AG04450 (cell line): ENCODE data around the gene FKBP9. TPM values are rescaled to one million over a fixed set of nuclear protein-coding genes. Genes with fewer than 3 reads are reported as not detected.
"Not testable (repeated sequence)": the region's sequence is repeated elsewhere in the genome, so short reads cannot be mapped to it uniquely, and the experiment has no call there.

Source experiments
- CTCF ChIA-PET: fragments of 300-600, 350-600 bp; formaldehyde crosslinking; extraction: SDS; loops from one replicate; lab custom pipeline; 2022; ENCODE audit warnings: antibody characterized with exemption, inconsistent platforms; lab: Charles Lee
- POLR2A ChIA-PET: fragments of 350-600 bp; formaldehyde crosslinking; extraction: SDS; loops from one replicate; lab custom pipeline; 2021; ENCODE audit warnings: antibody characterized with exemption, inconsistent platforms; lab: Yijun Ruan, JAX
- DNase-seq: peaks from one replicate; pipeline ENCODE4 v3.0.0-alpha.2; 2011; ENCODE audit warnings: low read depth, low spot score
- H3K27ac ChIP-seq: one replicate; pipeline ENCODE4 v1.5.1; 2012; ENCODE audit warnings: low read depth, low read length, control low read depth
- H3K27me3 ChIP-seq: one replicate; pipeline ENCODE4 v1.6.0; 2012; ENCODE audit warnings: low read length; ENCODE audit not compliant: control insufficient read depth, insufficient read depth
- H3K4me3 ChIP-seq: 2 replicates; pipeline ENCODE4 v1.5.1; 2011; ENCODE audit warnings: mild to moderate bottlenecking, low read depth, low read length, control low read depth
- H3K9me3 ChIP-seq: 2 replicates; pipeline ENCODE4 v1.5.1; 2012; ENCODE audit warnings: low read length; ENCODE audit not compliant: control insufficient read depth, insufficient read depth
- polyA minus RNA-seq: library from RNA; depleted of rRNA, polyadenylated mRNA; stranded (reverse); fragments of >200 nt; gene quantifications from 2 replicates; pipeline ENCODE4 v1.2.3, GENCODE V29; 2011; rRNA and poly(A)+ RNA removed
- polyA plus RNA-seq: library from polyadenylated mRNA; depleted of rRNA; stranded (reverse); fragments of >200 nt; gene quantifications from 2 replicates; pipeline ENCODE4 v1.2.3, GENCODE V29; 2011; rRNA removed
- TF ChIP-seq, protein P1 (sequence below): IDR thresholded peaks from 2 replicates; pipeline ENCODE4 v1.5.1; 2011; ENCODE audit warnings: low read depth, low read length, control low read depth, inconsistent platforms

Gene FKBP9
- polyA plus RNA-seq (177 and 204 TPM in 2 replicates), polyA minus RNA-seq (180 and 203 TPM in 2 replicates)

DNA sequence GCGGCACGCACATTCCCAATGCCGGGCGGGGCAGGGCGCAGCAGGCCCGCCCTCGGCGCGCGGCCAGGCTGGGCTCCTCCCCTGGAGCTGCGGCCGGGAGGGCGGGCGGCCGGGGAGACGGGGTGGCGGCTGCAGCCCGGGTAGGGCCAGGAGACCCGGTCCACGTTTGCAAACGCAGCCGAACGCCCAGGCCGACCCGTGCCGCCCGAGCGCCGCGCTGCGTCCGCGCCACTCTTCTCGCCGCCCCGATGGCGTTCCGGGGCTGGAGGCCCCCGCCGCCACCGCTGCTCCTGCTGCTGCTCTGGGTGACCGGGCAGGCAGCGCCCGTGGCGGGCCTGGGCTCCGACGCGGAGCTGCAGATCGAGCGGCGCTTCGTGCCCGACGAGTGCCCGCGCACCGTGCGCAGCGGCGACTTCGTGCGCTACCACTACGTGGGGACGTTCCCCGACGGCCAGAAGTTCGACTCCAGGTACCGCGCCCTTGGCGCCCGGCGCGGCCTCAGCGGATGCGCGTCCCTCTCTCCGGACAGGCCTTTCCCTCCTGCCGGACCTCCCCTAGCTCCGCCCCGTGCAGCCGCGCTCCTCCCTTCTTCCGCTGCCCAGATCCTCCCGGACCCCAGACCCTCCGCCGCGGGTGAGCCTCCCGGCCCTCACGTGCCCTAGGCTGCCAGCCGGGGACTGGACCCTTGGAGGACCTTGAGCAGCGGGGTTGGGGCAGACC lies at the start of gene FKBP9:
Gene FKBP9, plus strand, starts transcription at position 115 of the 720 bp plus-strand sequence. Its CDS starts 134 bp downstream, at position 249.
- ChIA-PET CTCF (interaction anchor here (2.3 to 3.6 kb wide), 3 partner anchors 13 to 151 kb away, joined by 11 to 24 read pairs (median 22); partner anchors contain the start of gene RP9), POLR2A (interaction anchor here (0.6 to 2.5 kb wide), 9 partner anchors 10 to 126 kb away, joined by 3 to 16 read pairs (median 4); partner anchors contain the start of genes KBTBD2 and NT5C3A)
- Histone ChIP-seq H3K27ac (peak within 1 kb of the TSS; percentile 77), H3K27me3 (no peaks in the 10 kb centered on the region), H3K4me3 (peak within 1 kb of the TSS; percentile 88), H3K9me3 (peaks cover 4% of the 10 kb centered on the region; the same call in 1 of the 2 replicates)
- DNase-seq, result no peak
- TF ChIP-seq, protein P1, sequence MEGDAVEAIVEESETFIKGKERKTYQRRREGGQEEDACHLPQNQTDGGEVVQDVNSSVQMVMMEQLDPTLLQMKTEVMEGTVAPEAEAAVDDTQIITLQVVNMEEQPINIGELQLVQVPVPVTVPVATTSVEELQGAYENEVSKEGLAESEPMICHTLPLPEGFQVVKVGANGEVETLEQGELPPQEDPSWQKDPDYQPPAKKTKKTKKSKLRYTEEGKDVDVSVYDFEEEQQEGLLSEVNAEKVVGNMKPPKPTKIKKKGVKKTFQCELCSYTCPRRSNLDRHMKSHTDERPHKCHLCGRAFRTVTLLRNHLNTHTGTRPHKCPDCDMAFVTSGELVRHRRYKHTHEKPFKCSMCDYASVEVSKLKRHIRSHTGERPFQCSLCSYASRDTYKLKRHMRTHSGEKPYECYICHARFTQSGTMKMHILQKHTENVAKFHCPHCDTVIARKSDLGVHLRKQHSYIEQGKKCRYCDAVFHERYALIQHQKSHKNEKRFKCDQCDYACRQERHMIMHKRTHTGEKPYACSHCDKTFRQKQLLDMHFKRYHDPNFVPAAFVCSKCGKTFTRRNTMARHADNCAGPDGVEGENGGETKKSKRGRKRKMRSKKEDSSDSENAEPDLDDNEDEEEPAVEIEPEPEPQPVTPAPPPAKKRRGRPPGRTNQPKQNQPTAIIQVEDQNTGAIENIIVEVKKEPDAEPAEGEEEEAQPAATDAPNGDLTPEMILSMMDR, result no peak

DNA sequence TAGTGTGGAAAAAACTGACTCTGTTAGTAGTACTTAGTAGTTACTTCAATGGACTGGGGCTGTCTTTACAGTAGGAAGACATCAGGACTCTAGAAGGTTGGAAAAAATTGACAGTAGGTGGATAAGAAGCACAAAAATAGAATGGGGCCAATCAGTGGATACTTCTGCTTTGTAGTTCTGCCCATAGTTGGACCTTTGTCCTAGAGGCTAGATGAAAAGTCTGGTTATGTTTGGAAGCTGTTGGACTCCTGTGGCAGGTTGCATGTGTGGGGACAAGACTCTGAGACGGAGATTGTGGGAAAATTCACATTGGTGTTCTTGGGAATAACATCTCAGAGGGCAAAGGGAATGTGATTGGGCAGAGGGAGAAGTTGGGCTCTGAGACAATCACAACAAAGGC lies 47.0 kb upstream of the FKBP9 start:
- Histone ChIP-seq H3K4me3 (no peak overlapping the region), H3K9me3 (no peaks in the 10 kb centered on the region; the same call in 1 of the 2 replicates), H3K27ac (no peak overlapping the region), H3K27me3 (no peaks in the 10 kb centered on the region)
- TF ChIP-seq, protein P1, result no peak
- no peak for DNase-seq
- CTCF ChIA-PET, result no interaction called here
- POLR2A ChIA-PET, result no interaction called here

- ChIA-PET CTCF (no interaction called here), POLR2A (interaction anchor here (0.8 kb wide), 1 partner anchor 8 kb away, joined by 15 read pairs; no protein-coding TSS in a partner anchor)
- Histone ChIP-seq H3K27me3 (no peaks in the 10 kb centered on the region), H3K27ac (no peak overlapping the region), H3K4me3 (no peak overlapping the region), H3K9me3 (no peaks in the 10 kb centered on the region)
- DNase-seq, result no peak
- TF ChIP-seq, protein P1, result no peak
These were observed 43.1 kb upstream of the FKBP9 start for GRCh38 chr7:32914184-32914583.

DNA sequence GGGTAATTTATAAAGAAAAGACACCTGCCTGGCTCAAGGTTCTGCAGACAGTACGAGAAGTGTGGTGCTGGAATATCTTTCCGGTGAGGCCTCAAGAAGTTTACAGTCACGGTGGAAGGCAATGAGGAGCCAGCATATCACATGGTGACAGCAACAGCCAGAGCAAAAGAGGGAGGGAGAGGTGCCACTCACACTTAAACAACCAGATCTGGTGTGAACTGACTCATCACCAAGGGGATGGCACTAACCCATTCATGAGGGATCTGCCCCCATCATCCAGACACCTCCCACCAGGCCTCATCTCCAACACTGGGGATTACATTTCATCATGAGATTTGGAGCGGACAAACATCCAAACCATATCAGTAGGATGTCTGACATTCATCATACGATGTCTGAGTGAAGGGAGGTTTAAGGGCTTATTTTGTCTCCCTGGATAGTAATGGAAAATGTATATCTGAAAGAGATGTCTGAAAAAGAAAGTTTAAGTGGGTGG lies 42.2 kb upstream of the FKBP9 start:
- TF ChIP-seq, protein P1, result no peak
- Histone ChIP-seq H3K4me3 (no peak overlapping the region), H3K27ac (no peak overlapping the region), H3K27me3 (no peaks in the 10 kb centered on the region), H3K9me3 (no peaks in the 10 kb centered on the region)
- no peak for DNase-seq
- ChIA-PET POLR2A (interaction anchor here (0.6 to 0.8 kb wide), 2 partner anchors 9 to 11 kb away, joined by 3 to 15 read pairs; no protein-coding TSS in a partner anchor), CTCF (no interaction called here)

DNA sequence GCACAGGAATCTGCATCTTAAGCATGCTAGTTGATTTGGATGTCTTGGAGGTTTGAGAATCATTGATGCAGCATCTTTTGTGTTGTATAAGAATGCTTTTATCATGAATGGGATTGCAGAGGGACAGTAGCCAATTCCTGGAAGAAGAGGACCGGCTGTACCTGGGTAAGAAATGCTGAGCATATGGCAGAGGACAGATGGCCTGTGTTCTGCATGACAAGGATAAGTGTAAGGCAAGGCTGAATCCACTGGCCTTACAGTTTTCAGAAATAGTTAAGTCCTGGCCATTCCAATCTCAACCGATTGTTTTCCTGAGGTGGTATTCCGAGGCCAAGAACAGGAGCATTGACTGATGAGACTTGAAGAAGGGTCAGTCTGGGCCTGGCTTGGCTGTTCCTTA lies 41.2 kb upstream of the FKBP9 start:
- Histone ChIP-seq H3K9me3 (no peaks in the 10 kb centered on the region), H3K27ac (no peak overlapping the region), H3K4me3 (no peak overlapping the region), H3K27me3 (no peaks in the 10 kb centered on the region)
- ChIA-PET POLR2A (no interaction called here), CTCF (no interaction called here)
- TF ChIP-seq, protein P1, result no peak
- DNase-seq, result no peak

- CTCF ChIA-PET, H3K9me3 ChIP-seq, POLR2A ChIA-PET, H3K27ac ChIP-seq, H3K4me3 ChIP-seq, DNase-seq, H3K27me3 ChIP-seq: not testable (repeated sequence)
These were observed 40.2 kb upstream of the FKBP9 start for GRCh38 chr7:32916994-32917393.
